Upper lobe of left lung (tissue), 4 donors: Measurements from ENCODE around the gene TENM3.

Experiments
- CTCF ChIP-seq, 6 experiments: fragments of 450-650 bp in 4 of 6; fragments of 200-600 bp in 2 of 6; sonication (generic) in 2 of 6; IDR thresholded peaks; one replicate each; pipeline ENCODE4 v1.5.1; 2016 to 2019; ENCODE audit warnings: antibody characterized with exemption in 6 of 6
- POLR2A ChIP-seq, 4 donors: fragments of 450-650 bp; IDR thresholded peaks; one replicate each; pipeline ENCODE4 v1.5.1; 2016 to 2017; ENCODE audit warnings: antibody characterized with exemption in 4 of 4, mild to moderate bottlenecking in 2 of 4

DNA sequence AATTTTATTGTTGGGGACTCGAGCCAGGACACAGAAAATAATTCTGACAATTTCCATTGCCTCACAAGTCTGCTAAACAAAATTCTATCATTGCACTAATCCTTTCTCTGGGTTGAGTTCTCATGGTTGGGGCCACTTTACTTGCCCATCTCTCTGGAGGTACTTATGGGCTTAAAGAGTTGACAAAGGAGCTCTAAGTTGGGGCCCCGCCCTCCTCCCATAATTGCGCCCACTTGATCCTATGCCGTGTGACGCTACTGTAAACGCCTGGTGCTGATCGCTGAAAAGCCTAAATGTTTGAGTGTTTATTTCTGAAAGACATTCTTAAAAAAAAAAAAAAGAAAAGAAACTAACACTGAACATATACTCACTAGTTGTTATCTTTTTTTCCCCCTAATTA is 103.0 kb downstream of the TENM3 start:
- TF ChIP-seq POLR2A (IDR thresholded peaks at IDR 0.05) = no peak
- TF ChIP-seq CTCF (IDR thresholded peaks at IDR 0.05) = no peak
